Ishikawa (cell line): ENCODE results near the gene SLC7A1.

ENCODE experiments used
- CEBPB ChIP-seq: IDR thresholded peaks from 2 replicates; pipeline ENCODE4 v1.6.1; 2012
- CREB1 ChIP-seq: IDR thresholded peaks from 2 replicates; pipeline ENCODE4 v1.6.1; 2012; ENCODE audit warnings: low read depth
- EP300 ChIP-seq: IDR thresholded peaks from 2 replicates; pipeline ENCODE4 v1.6.1; 2012; ENCODE audit warnings: borderline replicate concordance
- FOXM1 ChIP-seq: IDR thresholded peaks from 2 replicates; pipeline ENCODE4 v1.6.1; 2012; ENCODE audit warnings: low read depth, borderline replicate concordance
- NFIC ChIP-seq: IDR thresholded peaks from 2 replicates; pipeline ENCODE4 v1.6.1; 2012
- RAD21 ChIP-seq: IDR thresholded peaks from 2 replicates; pipeline ENCODE4 v1.6.1; 2012; ENCODE audit warnings: low read depth
- TAF1 ChIP-seq: IDR thresholded peaks from 2 replicates; pipeline ENCODE4 v1.6.1; 2012; ENCODE audit warnings: low read depth, mild to moderate bottlenecking
- TCF12 ChIP-seq: IDR thresholded peaks from 2 replicates; pipeline ENCODE4 v1.6.1; 2012; ENCODE audit warnings: low read depth
- TEAD4 ChIP-seq: IDR thresholded peaks from 2 replicates; pipeline ENCODE4 v1.6.1; 2012
- YY1 ChIP-seq: IDR thresholded peaks from 2 replicates; pipeline ENCODE4 v1.6.1; 2012; ENCODE audit warnings: low read depth
- ZBTB7A ChIP-seq: IDR thresholded peaks from 2 replicates; pipeline ENCODE4 v1.6.1; 2012; ENCODE audit warnings: low read depth
- TF ChIP-seq, protein P1 (sequence below): IDR thresholded peaks from 2 replicates; pipeline ENCODE4 v1.6.1; 2012; ENCODE audit warnings: low read depth, mild to moderate bottlenecking
- TF ChIP-seq, protein P2 (sequence below): IDR thresholded peaks from 2 replicates; pipeline ENCODE4 v1.6.1; 2012
- TF ChIP-seq, protein P3 (sequence below): IDR thresholded peaks from 2 replicates; pipeline ENCODE4 v1.6.1; 2012

DNA sequence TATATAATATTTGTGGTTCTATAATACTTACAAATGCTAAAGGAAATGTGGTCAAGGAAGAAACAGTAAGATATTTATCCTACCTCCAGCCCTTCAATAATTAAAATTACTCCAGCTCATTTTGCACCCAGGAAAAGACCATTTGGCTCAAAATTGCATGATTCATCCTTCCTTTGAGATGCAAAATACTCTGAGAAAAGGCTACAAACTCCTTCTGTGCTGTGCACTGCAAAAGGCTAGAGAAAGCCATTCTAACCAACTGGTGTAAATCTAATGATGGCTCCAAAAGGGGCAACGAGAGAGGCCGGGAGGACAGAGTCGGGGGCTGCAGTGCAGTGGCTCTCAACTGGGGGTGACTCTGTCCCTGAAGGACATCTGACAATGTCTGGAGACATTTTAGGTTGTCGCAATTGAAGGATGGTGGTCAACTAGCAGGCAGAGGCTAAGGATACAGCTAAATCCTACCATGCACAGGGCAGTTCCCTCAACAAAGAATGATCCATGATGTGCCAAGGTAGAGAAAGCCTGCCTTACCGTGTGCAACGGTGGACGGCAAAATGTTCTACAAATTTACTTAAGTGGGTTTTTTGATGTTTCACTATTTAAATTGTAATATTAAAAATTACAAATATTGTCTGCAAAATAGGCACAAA lies 32.6 kb downstream of the SLC7A1 start:
- TF ChIP-seq RAD21 (no peak), YY1 (no peak), TCF12 (no peak), TEAD4 (no peak), EP300 (no peak), NFIC (no peak), FOXM1 (no peak), TAF1 (no peak), CEBPB (no peak), ZBTB7A (no peak), CREB1 (no peak)
- TF ChIP-seq, protein P1, sequence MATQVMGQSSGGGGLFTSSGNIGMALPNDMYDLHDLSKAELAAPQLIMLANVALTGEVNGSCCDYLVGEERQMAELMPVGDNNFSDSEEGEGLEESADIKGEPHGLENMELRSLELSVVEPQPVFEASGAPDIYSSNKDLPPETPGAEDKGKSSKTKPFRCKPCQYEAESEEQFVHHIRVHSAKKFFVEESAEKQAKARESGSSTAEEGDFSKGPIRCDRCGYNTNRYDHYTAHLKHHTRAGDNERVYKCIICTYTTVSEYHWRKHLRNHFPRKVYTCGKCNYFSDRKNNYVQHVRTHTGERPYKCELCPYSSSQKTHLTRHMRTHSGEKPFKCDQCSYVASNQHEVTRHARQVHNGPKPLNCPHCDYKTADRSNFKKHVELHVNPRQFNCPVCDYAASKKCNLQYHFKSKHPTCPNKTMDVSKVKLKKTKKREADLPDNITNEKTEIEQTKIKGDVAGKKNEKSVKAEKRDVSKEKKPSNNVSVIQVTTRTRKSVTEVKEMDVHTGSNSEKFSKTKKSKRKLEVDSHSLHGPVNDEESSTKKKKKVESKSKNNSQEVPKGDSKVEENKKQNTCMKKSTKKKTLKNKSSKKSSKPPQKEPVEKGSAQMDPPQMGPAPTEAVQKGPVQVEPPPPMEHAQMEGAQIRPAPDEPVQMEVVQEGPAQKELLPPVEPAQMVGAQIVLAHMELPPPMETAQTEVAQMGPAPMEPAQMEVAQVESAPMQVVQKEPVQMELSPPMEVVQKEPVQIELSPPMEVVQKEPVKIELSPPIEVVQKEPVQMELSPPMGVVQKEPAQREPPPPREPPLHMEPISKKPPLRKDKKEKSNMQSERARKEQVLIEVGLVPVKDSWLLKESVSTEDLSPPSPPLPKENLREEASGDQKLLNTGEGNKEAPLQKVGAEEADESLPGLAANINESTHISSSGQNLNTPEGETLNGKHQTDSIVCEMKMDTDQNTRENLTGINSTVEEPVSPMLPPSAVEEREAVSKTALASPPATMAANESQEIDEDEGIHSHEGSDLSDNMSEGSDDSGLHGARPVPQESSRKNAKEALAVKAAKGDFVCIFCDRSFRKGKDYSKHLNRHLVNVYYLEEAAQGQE, result no peak
- TF ChIP-seq, protein P2, sequence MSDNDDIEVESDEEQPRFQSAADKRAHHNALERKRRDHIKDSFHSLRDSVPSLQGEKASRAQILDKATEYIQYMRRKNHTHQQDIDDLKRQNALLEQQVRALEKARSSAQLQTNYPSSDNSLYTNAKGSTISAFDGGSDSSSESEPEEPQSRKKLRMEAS, result no peak
- TF ChIP-seq, protein P3, sequence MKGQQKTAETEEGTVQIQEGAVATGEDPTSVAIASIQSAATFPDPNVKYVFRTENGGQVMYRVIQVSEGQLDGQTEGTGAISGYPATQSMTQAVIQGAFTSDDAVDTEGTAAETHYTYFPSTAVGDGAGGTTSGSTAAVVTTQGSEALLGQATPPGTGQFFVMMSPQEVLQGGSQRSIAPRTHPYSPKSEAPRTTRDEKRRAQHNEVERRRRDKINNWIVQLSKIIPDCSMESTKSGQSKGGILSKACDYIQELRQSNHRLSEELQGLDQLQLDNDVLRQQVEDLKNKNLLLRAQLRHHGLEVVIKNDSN, result no peak
